Osteoblast (primary cell): Measurements from ENCODE around the gene ORMDL1. TPM values are rescaled to one million over a fixed set of nuclear protein-coding genes. Genes with fewer than 3 reads are reported as not detected.
A peak's percentile ranks its signal among the peaks of the same experiment; 100 is the strongest.

Experiments
- DNase-seq: peaks from one replicate; pipeline ENCODE4 v3.0.0; 2011; ENCODE audit warnings: low spot score, mixed read lengths; ENCODE audit not compliant: insufficient read length; ENCODE audit errors: missing footprints
- H2AFZ ChIP-seq: 2 replicates; pipeline ENCODE4 v1.6.0; 2011; ENCODE audit warnings: mild to moderate bottlenecking, low read length
- H3K27ac ChIP-seq: 2 replicates; pipeline ENCODE4 v1.5.1; 2011; ENCODE audit warnings: mild to moderate bottlenecking, low read depth, low read length, moderate library complexity
- H3K27me3 ChIP-seq: 2 replicates; pipeline ENCODE4 v1.6.0; 2012; ENCODE audit warnings: mild to moderate bottlenecking, control low read depth, inconsistent platforms, low read length, moderate library complexity; ENCODE audit not compliant: insufficient read depth
- H3K36me3 ChIP-seq: 2 replicates; pipeline ENCODE4 v1.5.1; 2011; ENCODE audit warnings: mild to moderate bottlenecking, low read length, control low read depth, moderate library complexity; ENCODE audit not compliant: insufficient read depth
- H3K4me1 ChIP-seq: 2 replicates; pipeline ENCODE4 v1.5.1; 2011; ENCODE audit warnings: mild to moderate bottlenecking, low read length, control low read depth, moderate library complexity; ENCODE audit not compliant: insufficient read depth
- H3K4me2 ChIP-seq: 2 replicates; pipeline ENCODE4 v1.6.0; 2011; ENCODE audit warnings: mild to moderate bottlenecking, low read length; ENCODE audit not compliant: insufficient read depth
- H3K4me3 ChIP-seq: fragments of 200-600 bp; sonication (generic); 3 replicates; pipeline ENCODE4 v1.5.1; 2012; ENCODE audit warnings: mild to moderate bottlenecking, low read length, inconsistent platforms; ENCODE audit not compliant: insufficient read depth
- H3K79me2 ChIP-seq: 2 replicates; pipeline ENCODE4 v1.6.0; 2012; ENCODE audit warnings: mild to moderate bottlenecking, low read length, control low read depth, inconsistent platforms; ENCODE audit not compliant: insufficient read depth
- H3K9me3 ChIP-seq: 2 replicates; pipeline ENCODE4 v1.5.1; 2011; ENCODE audit warnings: low read depth, low read length, control low read depth
- H4K20me1 ChIP-seq: 2 replicates; pipeline ENCODE4 v1.6.0; 2012; ENCODE audit warnings: mild to moderate bottlenecking, low read length, control low read depth; ENCODE audit not compliant: insufficient read depth
- total RNA-seq: library from RNA; depleted of rRNA; stranded (reverse); fragments of >200 nt; gene quantifications from 2 replicates; pipeline ENCODE4 v1.2.3, GENCODE V29; 2012
- TF ChIP-seq, protein P1 (sequence below): IDR thresholded peaks from 2 replicates; pipeline ENCODE4 v1.5.1; 2011; ENCODE audit warnings: mild to moderate bottlenecking, low read depth, low read length, moderate library complexity; ENCODE audit errors: extremely low read depth

Gene ORMDL1
- total RNA-seq, 1 donor, result 42.3 TPM

DNA sequence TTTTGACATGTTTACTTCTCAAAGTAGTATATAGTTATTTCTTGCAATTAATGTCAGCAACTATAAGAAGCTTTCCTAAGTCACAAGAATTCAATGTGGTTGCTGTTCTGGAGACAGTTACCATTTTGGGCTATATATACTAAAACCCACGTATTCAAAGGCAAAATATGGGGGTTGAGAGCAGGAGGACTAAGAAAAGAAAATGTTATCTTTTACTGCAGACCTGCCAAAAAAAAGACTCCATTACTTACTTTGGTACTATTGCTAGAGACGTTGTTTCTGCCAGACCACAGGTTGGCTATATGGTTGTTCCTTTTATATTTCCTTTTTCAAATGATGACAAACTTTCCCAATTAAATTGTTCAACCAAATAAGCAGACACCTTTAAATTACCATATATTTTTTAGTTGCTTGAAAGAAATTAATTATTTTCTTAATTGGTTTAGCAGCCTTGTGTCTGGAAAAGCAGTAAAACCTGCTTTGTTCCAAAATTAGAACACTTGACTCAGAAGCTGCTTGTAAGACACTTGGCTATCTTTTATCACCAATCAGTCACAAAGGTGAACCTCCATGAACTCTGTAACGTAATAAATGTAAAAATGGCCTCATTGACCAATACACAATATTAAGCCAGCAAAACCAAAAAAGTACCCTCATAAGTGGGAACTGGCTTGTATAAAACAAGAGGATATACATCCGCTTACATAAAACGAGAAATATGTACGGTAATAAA is 13.4 kb downstream of the ORMDL1 start:
- Histone ChIP-seq H2AFZ (no peak overlapping the region), H3K27me3 (no peaks in the 10 kb centered on the region), H3K9me3 (no peaks in the 10 kb centered on the region), H4K20me1 (no peaks in the 10 kb centered on the region), H3K79me2 (no peaks in the 10 kb centered on the region), H3K4me3 (no peak overlapping the region), H3K36me3 (peaks cover 61% of the 10 kb centered on the region), H3K27ac (no peak overlapping the region), H3K4me1 (no peaks in the 10 kb centered on the region), H3K4me2 (no peak overlapping the region)
- no peak for DNase-seq
- TF ChIP-seq, protein P1, sequence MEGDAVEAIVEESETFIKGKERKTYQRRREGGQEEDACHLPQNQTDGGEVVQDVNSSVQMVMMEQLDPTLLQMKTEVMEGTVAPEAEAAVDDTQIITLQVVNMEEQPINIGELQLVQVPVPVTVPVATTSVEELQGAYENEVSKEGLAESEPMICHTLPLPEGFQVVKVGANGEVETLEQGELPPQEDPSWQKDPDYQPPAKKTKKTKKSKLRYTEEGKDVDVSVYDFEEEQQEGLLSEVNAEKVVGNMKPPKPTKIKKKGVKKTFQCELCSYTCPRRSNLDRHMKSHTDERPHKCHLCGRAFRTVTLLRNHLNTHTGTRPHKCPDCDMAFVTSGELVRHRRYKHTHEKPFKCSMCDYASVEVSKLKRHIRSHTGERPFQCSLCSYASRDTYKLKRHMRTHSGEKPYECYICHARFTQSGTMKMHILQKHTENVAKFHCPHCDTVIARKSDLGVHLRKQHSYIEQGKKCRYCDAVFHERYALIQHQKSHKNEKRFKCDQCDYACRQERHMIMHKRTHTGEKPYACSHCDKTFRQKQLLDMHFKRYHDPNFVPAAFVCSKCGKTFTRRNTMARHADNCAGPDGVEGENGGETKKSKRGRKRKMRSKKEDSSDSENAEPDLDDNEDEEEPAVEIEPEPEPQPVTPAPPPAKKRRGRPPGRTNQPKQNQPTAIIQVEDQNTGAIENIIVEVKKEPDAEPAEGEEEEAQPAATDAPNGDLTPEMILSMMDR, result no peak

DNA sequence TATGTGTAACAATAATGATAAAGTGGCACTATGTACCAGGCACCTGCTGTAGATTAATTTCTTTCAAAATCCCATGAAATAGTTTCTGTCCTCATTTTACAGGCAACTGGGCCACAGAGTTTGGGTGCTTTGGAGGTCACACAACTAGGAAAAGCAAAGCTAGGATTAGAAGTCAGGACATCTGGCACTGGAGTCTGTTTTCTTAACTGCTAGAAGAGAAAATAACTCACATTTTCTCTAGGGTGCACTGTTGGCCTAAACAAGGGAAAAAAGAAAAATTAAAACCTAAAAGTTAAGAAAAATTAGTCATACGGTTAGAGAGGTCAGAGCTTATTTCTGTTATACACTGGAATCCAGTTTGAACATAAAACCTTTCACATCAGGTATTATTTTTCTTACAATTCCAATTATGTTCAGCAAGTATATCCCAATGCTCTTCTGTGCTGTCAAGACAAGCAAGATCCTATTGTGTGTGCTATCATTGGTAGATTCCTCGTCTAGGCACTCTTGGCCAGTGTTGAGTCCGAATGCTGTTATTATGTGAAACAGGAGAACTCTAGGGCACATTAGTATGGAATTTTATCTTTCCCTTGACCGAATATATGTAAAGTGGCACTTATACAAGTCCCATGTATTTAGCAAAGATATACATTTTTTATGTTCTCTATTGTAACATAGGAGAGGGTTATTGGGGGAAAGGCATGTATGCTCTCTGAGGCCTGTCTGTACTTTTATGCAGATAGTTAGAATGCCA is 20.1 kb downstream of the ORMDL1 start:
- TF ChIP-seq, protein P1, result peak; percentile 17
- H3K9me3 ChIP-seq, result no peaks in the 10 kb centered on the region
- no peak overlapping the region for H3K27ac ChIP-seq
- peaks cover 3% of the 10 kb centered on the region for H3K79me2 ChIP-seq
- DNase-seq, result no peak
- H3K4me1 ChIP-seq, result peaks cover 14% of the 10 kb centered on the region
- no peaks in the 10 kb centered on the region for H3K27me3 ChIP-seq
- no peak overlapping the region for H3K4me3 ChIP-seq
- H3K4me2 ChIP-seq, result peak overlapping the region; percentile 90
- H4K20me1 ChIP-seq, result no peaks in the 10 kb centered on the region
- peaks cover 5% of the 10 kb centered on the region for H3K36me3 ChIP-seq
- no peak overlapping the region for H2AFZ ChIP-seq

DNA sequence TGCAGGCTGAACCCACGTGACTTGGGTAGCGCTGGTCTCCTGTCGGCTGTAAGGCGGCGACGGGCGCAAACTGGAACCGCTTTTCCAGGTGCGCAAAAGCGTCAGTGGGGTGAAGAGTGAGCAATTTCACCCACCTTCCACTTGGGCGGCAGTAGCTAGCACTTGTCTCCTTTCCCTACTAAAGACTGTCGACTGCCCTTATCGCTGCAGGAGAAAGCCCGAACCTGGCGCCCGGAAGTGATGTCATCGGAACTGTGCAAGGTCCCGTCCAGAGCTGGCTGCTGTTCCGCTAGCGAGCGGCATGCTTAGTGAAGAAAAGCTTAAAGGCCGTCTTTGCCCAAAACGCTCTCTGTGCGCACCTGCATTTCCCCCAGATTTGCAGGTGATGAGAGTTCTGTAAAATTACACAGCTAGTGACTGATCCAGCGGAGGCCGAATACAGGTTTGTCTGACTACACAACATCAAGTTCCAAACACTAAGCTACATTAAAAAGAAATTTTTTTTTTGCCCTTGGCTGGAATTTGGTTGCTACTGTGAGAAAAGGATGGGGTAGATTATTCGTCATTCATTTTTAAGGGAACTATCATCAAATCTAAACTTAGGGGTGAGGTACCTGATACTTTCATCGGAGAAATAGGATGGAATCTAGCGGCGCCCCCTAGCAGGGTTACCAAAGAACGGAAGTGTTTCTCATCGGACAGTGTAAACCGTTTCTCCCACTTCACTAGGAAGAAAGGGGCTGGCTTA is 21.4 kb downstream of the ORMDL1 start, which contains the start of gene OSGEPL1:
TSS of gene OSGEPL1 (minus strand) at position 242 of the 748 bp plus-strand sequence. CDS start 1,152 bp downstream, outside the sequence.
- peak within 1 kb of the TSS; percentile 90 for H3K4me2 ChIP-seq
- TF ChIP-seq, protein P1, result peak; percentile 62
- no peaks in the 10 kb centered on the region for H4K20me1 ChIP-seq
- no peaks in the 10 kb centered on the region for H3K36me3 ChIP-seq
- H3K9me3 ChIP-seq, result no peaks in the 10 kb centered on the region
- peak within 1 kb of the TSS; percentile 88 for H2AFZ ChIP-seq
- peak within 1 kb of the TSS; percentile 69 for H3K27ac ChIP-seq
- peak; percentile 90 for DNase-seq
- H3K4me1 ChIP-seq, result peaks cover 14% of the 10 kb centered on the region
- H3K79me2 ChIP-seq, result peaks cover 3% of the 10 kb centered on the region
- H3K4me3 ChIP-seq, result peak within 1 kb of the TSS; percentile 79
- H3K27me3 ChIP-seq, result no peaks in the 10 kb centered on the region
